Activated CD8-positive, alpha-beta memory T cell treated with anti-CD3 and anti-CD28 coated beads for 36 hours (primary cell): ENCODE measurements around the gene ACSL6. TPM values are rescaled to one million over a fixed set of nuclear protein-coding genes. Genes with fewer than 3 reads are reported as not detected.

Experiments used
- CTCF ChIA-PET: fragments of 350-600 bp; sonication (Branson Sonifier 250); formaldehyde crosslinking; loops from one replicate; lab custom pipeline; 2021; ENCODE audit warnings: antibody characterized with exemption; lab: Charles Lee
- POLR2A ChIA-PET: fragments of 350-600 bp; sonication (Branson Sonifier 250); formaldehyde crosslinking; loops from one replicate; lab custom pipeline; 2021; ENCODE audit warnings: antibody characterized with exemption; lab: Charles Lee
- total RNA-seq, 2 experiments: library from RNA; stranded (reverse); gene quantifications; one replicate each; pipeline ENCODE4 v1.2.3, GENCODE V29; 2021

The ACSL6 gene
- total RNA-seq, 2 experiments from 2014 or later, result 20.9 to 23.4 TPM

DNA sequence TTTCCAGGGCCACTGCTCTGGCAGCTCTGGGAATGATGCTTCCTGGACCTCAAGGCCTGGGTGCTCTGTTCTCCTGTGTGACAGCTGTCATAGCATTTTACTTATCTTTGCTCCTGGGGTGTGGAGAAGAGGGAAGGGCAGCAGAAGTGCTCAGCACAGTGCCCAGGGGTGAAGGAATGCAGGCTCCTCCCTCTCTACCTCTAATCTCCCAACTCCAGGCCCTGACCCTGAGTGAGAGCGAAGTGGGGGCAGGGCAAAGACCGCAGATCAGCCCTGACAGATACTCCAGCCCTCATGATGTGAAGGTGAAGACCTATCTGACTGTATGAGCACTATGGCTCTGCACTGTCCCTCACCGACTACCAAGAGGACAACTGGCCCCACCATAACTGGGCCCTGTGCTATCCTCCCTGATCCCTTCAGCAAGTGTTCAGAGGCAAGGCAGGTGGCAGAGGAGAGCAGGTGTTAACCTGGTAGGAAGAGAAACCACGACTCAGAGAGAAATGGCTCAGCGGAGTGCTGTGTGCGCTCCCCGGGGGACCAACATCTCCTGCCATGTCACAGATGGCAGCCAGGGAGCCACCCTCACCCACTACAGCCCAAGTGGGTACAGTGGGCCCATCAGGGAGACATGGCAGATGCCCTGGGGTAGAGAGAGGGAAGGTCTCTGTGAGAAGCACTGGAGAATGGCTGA lies 16.8 kb downstream of the ACSL6 start:
- POLR2A ChIA-PET, result no interaction called here
- CTCF ChIA-PET, result no interaction called here

DNA sequence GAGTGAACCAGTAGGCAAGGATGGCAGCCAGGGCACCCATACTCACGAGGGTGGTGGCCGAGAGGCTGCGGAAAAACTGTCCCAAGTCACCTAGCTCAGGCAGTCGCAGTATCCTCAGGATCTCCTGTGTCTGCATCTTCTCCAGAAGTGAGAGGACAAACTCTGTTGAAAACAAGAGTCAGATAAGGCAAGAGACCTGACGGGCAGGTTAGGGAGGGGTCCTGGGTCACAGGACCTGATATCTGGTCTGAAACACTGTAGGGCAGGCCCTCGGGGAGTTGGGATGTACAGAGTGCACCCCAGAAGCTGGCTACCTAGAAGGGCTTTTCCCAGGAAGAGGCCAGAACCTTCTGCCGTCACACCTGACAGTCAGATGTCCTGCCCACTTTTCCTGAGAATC lies 17.4 kb downstream of the ACSL6 start:
- ChIA-PET POLR2A (interaction anchor here (0.6 kb wide), 1 partner anchor 12 kb away, joined by 3 read pairs; no protein-coding TSS in a partner anchor), CTCF (no interaction called here)

DNA sequence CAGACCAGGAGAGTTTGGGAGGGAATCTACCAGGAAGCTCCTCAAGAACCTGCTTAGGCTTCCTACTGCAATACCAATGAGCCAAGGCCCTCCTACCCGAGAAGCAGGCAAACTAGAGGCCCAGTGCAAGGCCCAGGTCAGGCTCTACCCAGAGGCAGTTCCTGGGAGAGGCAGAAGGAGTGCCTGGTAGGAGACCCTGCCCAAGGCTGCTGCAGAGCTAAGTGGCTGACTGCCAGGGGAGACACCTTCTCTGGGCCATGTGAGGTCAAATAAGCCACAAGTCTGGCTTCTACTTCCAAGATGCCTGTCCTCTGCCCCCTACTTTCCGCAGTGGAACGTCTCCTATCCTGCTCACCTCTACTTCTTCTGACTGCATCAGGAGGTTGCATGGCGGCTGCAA lies 17.8 kb downstream of the ACSL6 start:
- ChIA-PET POLR2A (interaction anchor here (0.6 kb wide), 1 partner anchor 12 kb away, joined by 3 read pairs; no protein-coding TSS in a partner anchor), CTCF (no interaction called here)

DNA sequence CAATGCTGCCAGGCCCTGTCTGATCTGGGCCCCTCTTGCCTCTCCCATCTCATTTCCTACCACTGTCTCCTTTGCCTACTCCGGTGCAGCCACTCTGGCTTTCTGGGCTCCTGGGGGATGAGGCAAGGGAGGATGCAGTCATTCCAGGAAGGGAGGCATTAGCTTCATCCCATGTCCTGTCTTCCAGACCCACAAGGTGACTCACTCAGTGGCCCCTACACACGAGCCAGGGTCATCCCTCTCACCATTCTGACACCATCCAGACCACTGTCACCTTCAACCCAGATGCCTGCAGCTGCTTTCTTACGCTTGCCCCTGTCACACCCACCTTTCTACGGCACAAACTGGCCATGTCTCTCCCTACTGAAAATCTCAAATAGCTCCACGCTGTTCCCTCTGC lies 19.1 kb downstream of the ACSL6 start:
- POLR2A ChIA-PET, result no interaction called here
- CTCF ChIA-PET, result no interaction called here

DNA sequence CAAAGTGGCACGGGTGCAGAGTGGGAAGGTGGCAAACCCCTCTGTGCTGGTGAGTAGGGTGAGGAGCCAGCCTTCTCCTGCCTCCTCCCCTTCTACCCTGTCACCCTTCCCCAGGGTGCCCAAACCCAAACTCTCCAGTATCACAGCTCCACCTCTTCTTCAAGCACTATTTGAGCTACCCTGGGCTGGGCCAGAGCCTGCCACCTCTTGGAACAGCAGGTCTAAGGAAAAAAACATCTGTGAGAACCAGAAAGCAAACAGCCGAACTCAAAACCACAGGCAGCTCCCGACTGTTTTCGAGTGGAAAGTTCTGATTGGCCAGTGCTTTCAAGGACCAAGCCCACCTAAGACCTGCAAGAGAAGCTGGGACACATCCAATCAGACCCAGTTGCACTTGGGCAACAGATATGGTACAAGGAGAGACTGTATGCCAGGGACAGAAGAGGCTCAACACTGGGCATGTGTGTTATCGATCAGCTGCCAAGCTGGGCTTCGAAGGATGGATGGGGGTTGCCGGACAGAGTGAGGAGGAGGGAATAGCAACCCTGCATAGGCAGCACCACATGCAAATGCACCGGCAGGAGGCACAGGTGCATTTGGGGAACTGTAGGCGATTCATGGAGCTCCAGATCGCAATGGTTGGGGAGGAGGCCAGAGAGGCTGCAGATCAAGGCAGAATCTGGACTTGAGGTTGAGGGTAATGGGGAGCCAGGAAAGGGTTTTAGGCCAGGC lies 19.7 kb downstream of the ACSL6 start:
- POLR2A ChIA-PET, result no interaction called here
- CTCF ChIA-PET, result no interaction called here

DNA sequence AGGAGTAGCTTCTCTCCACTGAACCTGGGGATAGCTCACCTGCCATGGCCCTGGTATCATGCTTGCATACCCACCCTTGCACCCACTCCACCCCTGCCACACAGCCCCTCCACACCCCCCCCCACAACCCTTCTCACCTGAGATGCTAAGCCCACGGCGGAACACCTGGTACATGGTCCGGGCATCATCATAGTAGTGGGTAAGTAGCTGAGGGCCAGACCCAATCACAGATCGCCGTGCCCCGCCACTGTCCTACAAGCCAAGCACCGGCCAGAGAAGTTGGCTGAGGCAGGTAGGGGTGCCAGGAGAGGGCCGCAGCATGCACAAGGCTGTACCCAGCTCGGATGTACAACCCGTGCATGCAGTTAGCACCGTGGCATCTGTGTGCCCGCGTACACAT lies 20.7 kb downstream of the ACSL6 start:
- ChIA-PET CTCF (interaction anchor here (1.0 kb wide), 1 partner anchor 12 kb away, joined by 3 read pairs; no protein-coding TSS in a partner anchor), POLR2A (no interaction called here)

DNA sequence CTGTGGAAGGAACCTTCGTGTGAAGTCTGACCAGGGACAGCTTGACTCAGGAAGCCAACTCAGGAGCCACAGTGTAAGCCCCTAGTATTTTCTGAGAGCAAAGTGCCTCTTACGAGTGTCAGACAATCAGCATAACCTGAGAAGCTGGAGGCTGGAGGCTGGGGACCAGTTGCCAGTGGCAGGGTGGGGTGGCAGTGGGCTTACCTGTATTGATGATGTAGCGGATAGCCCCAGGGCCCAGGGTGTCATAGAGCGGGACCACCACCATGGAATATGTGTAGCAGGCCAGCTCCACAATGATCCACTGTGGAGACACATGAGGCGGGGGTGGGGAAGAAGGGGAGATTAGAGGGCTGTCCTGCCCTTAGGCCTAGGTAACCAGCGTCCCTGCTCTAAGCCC lies 22.9 kb downstream of the ACSL6 start:
- ChIA-PET CTCF (interaction anchor here (0.6 to 1.8 kb wide), 2 partner anchors 19 to 303 kb away, joined by 3 to 4 read pairs; no protein-coding TSS in a partner anchor), POLR2A (no interaction called here)

DNA sequence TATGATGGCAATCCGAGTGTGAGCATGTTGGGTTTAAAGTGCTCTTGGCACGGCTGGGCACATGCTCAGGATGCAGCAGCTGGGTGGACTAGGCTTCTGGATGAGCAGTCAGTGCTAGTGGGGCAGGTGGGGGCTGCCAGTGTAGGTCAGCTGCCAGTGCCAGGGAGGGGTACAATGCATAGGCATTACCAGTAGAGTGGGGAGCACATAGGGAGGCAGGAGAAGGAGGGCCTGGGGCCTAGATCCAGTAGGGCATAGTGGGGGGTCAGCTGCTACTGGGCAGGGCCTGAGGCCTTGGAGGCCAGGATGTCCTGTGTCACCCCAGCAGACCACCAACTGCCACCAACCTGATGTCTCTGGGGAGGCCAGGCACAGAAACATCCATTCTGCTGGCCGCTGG lies 24.2 kb downstream of the ACSL6 start:
- ChIA-PET CTCF (no interaction called here), POLR2A (no interaction called here)

DNA sequence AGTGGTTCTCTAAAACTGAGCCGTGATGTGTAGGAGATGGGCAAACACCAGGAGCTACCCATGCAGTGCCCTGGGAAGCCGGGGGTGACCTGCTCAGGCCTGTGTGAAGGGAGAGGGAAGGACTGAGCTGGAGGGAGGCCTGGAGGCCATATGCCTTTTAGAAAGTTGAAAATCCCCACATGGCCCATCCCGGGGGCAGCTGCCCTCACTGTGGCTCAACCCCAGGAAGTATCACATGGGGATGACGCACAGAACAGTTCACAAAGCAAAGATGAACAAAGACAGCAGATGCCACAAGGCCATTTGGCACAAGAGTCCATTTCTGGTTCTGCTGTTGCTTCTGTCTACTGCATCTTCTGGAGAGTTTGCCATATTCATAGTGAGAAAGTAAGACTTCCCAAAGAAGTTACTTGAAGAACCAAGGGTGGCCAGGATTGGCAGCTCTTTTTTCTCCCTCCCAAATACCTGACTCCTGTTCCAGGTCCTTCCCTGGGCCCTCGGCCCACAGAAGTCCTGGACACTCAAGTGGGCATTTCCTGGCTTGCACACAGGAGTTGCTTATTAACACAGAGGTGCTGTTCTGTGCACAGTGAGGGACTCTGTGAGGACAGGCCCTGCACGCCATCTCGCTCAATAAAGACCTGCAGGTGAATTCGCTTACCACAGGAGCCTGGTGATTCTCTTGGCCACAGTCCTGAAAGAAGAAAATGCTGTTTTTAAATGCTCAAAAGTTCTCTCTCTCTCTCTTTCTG lies 25.1 kb downstream of the ACSL6 start:
- POLR2A ChIA-PET, result no interaction called here
- CTCF ChIA-PET, result interaction anchor here (0.5 kb wide), 1 partner anchor 1115 kb away, joined by 3 read pairs; no protein-coding TSS in a partner anchor

DNA sequence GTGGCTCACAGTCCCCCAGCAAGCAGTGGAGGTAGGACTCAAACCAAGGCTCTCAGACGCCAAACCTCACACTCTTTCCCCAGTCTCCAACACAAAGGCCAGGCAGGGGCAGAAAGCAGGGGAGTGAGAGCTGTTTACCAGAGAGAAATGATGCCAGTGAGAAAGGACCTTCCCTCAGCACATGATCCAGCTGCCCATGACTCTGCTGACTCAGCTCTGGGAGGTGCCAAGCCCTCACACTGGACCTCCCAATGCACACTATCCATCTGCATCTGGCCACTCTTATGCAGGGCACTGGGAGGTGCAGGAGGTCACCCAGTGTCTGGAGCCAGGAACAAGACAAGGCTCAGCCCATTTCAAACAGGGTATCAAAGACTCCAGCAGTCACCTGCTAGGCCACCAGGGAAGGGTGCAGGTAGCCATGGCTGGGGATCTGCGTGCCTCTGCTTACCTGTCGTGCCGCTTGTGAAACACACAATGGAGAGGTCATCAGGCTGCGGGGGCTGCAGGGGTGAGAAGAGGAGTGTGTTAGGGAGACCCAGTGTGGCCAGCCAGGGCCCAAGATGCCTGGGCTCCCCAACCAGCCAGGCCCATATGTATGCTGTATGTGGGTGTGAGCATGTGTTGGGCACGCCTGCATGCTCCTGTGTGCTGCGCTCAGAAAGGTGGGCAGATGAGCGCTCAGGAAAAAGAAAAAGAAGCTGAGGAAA lies 26.3 kb downstream of the ACSL6 start:
- ChIA-PET POLR2A (no interaction called here), CTCF (no interaction called here)

DNA sequence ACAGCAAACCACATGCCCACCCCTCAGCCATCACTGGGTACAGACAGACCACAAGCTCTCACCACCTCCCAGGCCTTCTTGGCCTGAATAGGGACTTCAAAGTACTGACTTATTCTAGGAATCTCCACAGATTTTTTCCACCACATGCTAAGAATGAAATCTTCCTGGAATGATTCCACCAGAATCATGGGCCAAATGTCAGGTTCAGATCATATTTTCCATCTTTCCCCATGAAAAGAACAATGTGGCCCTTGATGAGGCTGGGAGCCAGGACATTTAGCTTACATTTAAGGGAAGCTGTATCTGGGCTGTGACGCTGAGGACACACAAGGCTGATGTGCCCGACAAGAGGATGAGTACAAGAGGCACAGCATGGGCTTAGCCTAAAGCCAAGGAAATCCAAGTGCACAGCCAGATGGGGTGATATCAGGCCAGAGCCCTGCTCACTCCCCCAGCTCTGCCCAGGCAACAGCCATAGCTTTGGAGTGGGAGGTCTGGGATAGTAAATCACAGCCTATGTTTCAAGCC lies 28.1 kb downstream of the ACSL6 start:
- ChIA-PET POLR2A (no interaction called here), CTCF (no interaction called here)

DNA sequence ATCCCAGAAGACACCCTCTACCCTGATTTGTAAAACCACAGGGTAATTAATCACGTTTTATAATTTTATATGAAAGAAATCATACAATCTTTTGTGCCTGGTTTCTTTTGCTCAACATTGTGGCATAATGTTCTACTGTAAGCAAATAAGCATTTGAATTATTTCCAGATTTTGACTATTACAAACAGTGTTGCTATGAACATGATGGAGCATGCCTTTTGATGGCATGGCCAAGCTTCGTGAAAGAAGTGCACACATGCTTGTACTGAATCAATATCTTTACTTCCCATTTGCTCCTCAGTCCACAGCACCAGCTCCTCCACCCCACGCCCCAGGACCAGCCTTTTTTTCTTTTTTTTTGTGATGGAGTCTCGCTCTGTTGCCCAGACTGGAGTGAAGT lies 29.9 kb downstream of the ACSL6 start:
- ChIA-PET POLR2A (interaction anchor here (0.7 kb wide), 1 partner anchor 12 kb away, joined by 3 read pairs; no protein-coding TSS in a partner anchor), CTCF (interaction anchor here (0.7 kb wide), 1 partner anchor 128 kb away, joined by 4 read pairs; no protein-coding TSS in a partner anchor)

DNA sequence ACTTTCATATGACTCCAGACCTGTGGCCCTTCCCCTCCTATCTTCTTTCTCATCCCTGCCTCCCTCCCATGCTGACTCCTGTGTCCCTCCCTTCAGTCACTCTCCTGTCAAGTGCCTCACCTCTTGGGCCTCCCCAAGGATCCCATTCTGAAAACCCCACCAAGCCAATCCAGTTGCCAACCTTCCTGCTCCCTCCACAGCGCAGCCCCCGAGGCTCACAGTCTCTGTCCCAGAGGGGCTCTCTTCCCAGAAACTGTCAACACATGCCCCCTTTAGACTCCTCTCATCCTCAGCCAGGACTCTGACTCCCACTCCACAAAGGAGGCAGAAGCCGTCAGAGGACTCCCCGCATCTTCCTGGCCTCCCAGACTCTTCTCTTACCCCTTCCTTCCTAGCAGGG lies 30.8 kb downstream of the ACSL6 start:
- ChIA-PET CTCF (no interaction called here), POLR2A (interaction anchor here (0.7 kb wide), 2 partner anchors 9 to 134 kb away, joined by 3 to 6 read pairs; no protein-coding TSS in a partner anchor)

DNA sequence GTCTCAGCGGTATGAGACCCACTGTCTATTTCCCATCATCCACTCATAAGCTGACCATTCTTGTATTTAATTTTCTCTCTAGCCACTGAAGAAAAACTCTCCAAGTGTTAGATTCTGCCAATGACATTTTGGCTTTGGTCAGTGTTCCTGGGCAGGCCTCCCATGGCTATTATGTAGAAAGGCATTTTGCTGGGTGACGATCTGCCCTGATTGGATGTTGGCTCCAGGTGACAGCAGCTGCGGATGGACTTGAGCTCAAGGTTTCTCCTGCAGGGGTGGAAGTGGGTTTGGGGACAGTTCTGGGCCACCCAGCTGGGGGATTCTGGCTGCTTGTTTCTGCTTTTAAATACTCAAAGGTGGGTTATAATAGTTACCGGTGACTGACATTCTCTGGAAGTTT lies 31.6 kb downstream of the ACSL6 start:
- ChIA-PET POLR2A (no interaction called here), CTCF (no interaction called here)

DNA sequence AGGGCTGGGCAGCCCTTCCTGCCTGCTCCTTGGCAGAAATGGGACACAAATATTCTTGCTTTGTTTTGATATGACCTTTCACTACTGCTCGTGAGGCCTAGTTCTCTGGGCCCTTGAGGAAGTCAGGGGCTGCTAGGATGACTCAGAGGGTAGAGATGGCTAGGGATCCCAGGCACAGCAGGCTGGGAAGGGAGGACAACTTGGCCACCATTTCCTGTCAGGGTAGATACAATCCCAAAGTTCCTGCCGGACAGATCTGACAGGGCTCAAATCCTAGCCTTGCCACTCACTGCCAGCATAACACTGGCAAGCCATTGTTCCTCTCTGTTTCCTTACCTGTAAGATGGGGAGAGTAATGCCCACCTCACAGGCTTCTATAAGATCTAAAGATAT lies 34.2 kb downstream of the ACSL6 start:
- ChIA-PET CTCF (no interaction called here), POLR2A (no interaction called here)

DNA sequence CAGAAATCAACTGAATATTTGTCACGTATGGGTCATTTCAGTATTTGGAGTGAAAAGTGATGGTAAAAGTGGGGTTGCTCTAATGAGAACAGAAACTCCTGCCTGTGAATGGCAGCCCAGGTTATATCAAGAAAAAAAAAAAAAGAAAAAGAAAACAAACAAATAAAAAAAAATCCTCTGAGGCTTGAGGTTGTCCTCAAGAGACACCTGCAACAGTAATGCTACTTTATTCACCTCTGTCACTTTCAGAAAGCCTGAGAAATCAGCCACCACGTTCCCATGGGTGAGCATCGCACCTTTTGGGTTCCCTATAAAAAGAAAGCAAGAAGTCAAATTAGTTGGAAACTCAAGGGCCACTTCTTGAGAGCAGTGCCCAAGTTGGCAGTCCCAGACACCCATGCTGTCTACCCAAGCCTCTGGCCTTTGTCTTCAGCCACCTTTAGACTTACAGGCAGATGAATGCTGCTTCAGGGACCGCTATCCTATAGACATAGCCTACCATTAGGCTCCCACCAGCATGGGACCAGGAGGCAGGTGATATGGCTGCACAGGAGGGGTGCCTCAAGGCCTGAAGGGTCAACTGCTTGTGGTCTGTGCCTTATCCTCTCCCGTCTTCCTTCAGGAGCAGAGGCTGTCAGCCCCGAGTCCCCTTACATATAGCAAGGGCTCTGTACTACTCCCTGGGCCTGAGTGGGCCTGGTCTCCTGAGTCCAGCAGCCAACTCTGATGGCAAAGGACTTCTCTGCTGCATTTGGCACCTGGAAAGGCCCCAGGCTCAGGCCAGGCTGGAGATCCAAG lies 34.8 kb downstream of the ACSL6 start:
- CTCF ChIA-PET, result no interaction called here
- POLR2A ChIA-PET, result no interaction called here

DNA sequence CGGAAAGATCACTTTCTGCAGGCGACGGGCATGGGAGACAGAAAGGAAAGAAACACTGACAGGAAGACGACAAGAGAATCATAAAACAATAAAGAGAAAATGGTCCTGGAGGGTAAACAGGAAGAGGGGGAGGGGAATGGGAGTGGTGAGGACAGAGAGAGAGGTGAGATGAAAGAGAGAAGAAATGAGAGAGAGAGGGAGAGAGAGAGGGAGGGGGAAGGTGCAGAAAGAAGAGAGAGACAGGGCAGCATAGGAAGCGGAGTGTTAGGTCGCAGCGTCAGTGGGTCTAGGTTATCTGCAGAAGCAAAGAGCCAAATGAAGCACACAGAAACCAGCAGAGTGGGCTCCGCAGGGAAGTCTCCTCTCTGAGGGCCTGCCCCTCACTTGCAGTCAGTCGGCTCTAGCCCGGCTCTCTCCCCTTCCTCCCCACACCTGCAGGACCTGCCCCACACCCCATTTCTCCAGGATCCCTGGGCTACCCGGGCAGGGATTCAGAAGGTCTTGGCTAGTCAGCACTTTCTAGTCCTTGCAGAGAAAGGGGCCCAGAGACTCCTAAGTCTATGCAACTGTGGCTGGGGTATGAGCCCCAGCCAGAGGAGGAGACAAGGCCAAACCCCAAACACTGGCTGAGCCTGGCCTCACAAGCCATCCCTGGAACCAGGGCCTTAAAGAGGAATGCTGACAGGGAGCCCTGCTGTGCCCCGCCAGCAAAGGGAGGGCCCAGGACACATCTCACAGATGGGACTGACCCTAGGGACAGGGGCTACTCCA lies 36.3 kb downstream of the ACSL6 start:
- ChIA-PET POLR2A (no interaction called here), CTCF (no interaction called here)

DNA sequence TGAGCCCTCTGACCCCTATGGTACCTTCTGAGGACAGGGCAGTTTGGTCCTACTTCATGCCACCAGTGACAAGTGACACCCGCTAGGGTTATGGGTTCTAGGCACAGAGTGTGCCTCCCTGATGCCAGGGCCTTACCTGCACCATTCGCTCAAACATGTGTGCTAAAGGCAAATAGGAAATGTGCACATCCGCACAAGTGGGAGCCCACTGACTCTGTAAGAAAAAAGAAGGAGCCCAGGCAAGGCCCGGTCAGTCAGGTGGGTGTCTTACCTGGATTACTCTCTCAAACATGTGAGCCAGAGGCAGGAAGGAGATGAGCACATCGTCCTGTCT lies 36.9 kb downstream of the ACSL6 start:
- POLR2A ChIA-PET, result no interaction called here
- CTCF ChIA-PET, result no interaction called here
